ENCODE data around the gene BICRA.

GRCh38 chr19:47700934-47701716 is 92.2 kb downstream of the BICRA start:
- no peak for TF ChIP-seq CTCF (IDR thresholded peaks at IDR 0.05; ENCODE audit: borderline replicate concordance, extremely low read depth, low read length, poor library complexity, severe bottlenecking)
- no peak for TF ChIP-seq EZH2 (IDR thresholded peaks at IDR 0.05; ENCODE audit: borderline replicate concordance, low read depth, low read length, severe bottlenecking)

Measured in DND-41 (cell line).